Fibroblast of pulmonary artery (primary cell): ENCODE data around the gene HYKK.

Experiments
- DNase-seq: peaks from one replicate; pipeline ENCODE4 v3.0.0-alpha.2; 2010; ENCODE audit warnings: low read depth
- H3K4me3 ChIP-seq: replicated peaks from 2 replicates; pipeline ENCODE4 v1.5.1; 2011; ENCODE audit warnings: low read depth, mild to moderate bottlenecking, control low read depth, low read length, moderate library complexity
- TF ChIP-seq, protein P1 (sequence below): IDR thresholded peaks from 2 replicates; pipeline ENCODE4 v1.5.1; 2011; ENCODE audit warnings: mild to moderate bottlenecking, control low read depth, low read length, inconsistent platforms; ENCODE audit errors: missing control alignments

Gene HYKK

GRCh38 chr15:78540141-78540870 is 32.9 kb downstream of the HYKK start, which contains the start of gene PSMA4:
Gene PSMA4, plus strand, starts transcription at chr15:78540444. Its CDS starts 1,484 bp downstream, at chr15:78541928.
- H3K4me3 ChIP-seq, result peak within 1 kb of the TSS; percentile 94
- peak; percentile 84 for DNase-seq
- TF ChIP-seq, protein P1, sequence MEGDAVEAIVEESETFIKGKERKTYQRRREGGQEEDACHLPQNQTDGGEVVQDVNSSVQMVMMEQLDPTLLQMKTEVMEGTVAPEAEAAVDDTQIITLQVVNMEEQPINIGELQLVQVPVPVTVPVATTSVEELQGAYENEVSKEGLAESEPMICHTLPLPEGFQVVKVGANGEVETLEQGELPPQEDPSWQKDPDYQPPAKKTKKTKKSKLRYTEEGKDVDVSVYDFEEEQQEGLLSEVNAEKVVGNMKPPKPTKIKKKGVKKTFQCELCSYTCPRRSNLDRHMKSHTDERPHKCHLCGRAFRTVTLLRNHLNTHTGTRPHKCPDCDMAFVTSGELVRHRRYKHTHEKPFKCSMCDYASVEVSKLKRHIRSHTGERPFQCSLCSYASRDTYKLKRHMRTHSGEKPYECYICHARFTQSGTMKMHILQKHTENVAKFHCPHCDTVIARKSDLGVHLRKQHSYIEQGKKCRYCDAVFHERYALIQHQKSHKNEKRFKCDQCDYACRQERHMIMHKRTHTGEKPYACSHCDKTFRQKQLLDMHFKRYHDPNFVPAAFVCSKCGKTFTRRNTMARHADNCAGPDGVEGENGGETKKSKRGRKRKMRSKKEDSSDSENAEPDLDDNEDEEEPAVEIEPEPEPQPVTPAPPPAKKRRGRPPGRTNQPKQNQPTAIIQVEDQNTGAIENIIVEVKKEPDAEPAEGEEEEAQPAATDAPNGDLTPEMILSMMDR, result no peak

GRCh38 chr15:78540871-78541743 is 33.7 kb downstream of the HYKK start:
- H3K4me3 ChIP-seq, result peak overlapping the region; percentile 94
- TF ChIP-seq, protein P1, result no peak
- no peak for DNase-seq

GRCh38 chr15:78541744-78542034 is 34.3 kb downstream of the HYKK start:
- no peak for DNase-seq
- H3K4me3 ChIP-seq, result peak overlapping the region; percentile 94

DNA sequence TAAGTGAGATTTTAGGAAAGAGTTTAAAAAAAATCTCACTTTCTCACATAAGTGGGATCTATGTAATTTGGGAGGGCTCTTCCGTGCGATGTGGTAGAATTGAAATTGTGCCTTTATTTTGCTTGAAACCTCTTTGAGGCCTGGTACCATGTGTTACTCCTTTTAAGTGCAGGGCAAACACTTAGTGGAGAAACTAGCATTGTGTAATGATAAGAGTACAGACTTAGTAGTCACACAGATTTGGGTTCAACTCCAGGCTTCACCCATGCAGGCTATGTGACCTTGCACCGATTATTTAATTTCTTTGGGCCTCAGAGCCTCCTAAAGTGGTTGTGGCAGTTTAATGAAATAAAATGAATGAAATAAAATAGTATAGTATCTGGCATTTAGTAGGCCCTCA is 35.3 kb downstream of the HYKK start:
- H3K4me3 ChIP-seq, result no peak overlapping the region
- DNase-seq, result no peak
- TF ChIP-seq, protein P1, result no peak

More at GRCh38 chr15:78541744-78542034, 34.3 kb downstream of the HYKK start:
- TF ChIP-seq, protein P1, result no peak

DNA sequence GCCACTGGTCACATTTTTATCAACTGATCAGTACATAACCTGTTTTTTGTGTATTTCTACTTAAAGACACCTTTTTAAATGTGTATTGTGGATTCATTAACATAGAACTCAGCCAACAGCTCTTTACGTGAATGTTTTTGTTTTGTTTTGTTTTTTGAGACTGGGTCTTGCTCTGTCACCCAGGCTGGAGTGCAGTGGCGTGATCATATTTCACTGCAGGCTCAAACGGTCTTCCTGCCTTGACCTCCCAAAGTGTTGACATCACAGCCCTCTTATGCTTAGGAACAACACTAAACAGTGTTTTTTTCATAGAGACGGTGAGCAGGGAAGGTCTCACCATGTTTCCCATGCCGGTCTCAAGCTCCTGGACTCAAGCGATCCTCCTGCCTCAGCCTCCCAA is 42.8 kb downstream of the HYKK start:
- DNase-seq, result no peak
- TF ChIP-seq, protein P1, result no peak
- H3K4me3 ChIP-seq, result no peak overlapping the region

DNA sequence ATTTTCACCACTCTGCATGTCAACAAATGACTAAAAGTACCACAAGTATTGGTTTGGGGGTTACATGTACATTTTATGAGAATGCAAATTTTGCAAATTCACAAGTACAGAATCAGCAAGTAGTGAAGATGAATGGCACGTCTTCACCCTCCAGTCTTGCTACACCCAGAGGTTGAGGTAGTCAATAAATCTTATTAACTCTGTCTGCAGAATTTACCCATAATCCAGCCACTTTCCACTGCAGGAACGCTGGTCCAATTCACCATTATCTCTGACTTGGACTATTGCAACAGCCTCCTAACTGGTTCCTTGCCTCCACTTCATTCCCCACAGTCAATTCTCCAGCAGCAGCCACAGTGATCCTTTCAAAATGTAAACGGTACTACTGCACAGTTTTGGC is 43.4 kb downstream of the HYKK start:
- TF ChIP-seq, protein P1, result no peak
- DNase-seq, result no peak
- no peak overlapping the region for H3K4me3 ChIP-seq
